Measurements from ENCODE around the gene SERPINE2. TPM values are rescaled to one million over a fixed set of nuclear protein-coding genes. Genes with fewer than 3 reads are reported as not detected.

SERPINE2 gene
- total and polyA plus RNA-seq, 4 donors: 4.2 to 61.4 (median 11.7) TPM

DNA sequence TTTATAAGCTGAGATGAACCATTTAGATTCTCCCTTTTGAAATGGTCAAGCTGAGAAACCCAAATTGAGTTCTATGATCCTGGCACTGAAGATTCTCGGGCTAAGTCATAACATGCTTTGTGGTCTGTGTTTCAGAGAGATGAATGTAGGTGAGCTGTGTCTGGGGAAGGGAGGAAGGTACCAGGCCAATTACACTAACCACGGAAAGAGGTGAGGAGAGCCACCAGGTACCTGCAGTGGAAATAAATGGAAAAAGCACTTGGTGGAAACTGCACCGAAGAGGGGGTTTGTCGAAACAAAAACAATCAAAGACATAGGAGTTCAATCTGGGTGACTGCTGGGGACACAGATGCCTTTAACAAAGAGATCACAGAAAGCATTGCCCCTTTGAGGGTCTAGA lies 82.8 kb downstream of the SERPINE2 start:
- DNase-seq: no peak
- Histone ChIP-seq H3K9me3 (ENCODE audit: control insufficient read depth in 4 of 4, insufficient read depth in 3 of 4, low read length in 3 of 4) (no peaks in the 10 kb centered on the region), H3K9ac (ENCODE audit: insufficient read depth in 1 of 2, low read length in 2 of 2) (peak overlapping the region in 1 of 2 donors; percentile 97), H3K4me1 (ENCODE audit: control insufficient read depth in 5 of 5, insufficient read depth in 5 of 5, low read length in 5 of 5) (peaks cover 4 to 48% (median 17%) of the 10 kb centered on the region in 5 donors), H3K4me3 (no peak overlapping the region), H3K27ac (ENCODE audit: low read depth in 1 of 2, low read length in 1 of 2) (no peak overlapping the region), H3K27me3 (ENCODE audit: control insufficient read depth in 3 of 3, insufficient read depth in 3 of 3, low read length in 2 of 3) (no peaks in the 10 kb centered on the region), H3K36me3 (ENCODE audit: control insufficient read depth in 4 of 4, insufficient read depth in 4 of 4, low read length in 4 of 4) (peaks cover 0 to 10% (median 4%) of the 10 kb centered on the region in 4 donors)
- WGBS, 2 donors: 85 to 90% methylated on average over 4 of the region's 4 CpGs
- TF ChIP-seq, protein P1, sequence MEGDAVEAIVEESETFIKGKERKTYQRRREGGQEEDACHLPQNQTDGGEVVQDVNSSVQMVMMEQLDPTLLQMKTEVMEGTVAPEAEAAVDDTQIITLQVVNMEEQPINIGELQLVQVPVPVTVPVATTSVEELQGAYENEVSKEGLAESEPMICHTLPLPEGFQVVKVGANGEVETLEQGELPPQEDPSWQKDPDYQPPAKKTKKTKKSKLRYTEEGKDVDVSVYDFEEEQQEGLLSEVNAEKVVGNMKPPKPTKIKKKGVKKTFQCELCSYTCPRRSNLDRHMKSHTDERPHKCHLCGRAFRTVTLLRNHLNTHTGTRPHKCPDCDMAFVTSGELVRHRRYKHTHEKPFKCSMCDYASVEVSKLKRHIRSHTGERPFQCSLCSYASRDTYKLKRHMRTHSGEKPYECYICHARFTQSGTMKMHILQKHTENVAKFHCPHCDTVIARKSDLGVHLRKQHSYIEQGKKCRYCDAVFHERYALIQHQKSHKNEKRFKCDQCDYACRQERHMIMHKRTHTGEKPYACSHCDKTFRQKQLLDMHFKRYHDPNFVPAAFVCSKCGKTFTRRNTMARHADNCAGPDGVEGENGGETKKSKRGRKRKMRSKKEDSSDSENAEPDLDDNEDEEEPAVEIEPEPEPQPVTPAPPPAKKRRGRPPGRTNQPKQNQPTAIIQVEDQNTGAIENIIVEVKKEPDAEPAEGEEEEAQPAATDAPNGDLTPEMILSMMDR (IDR thresholded peaks at IDR 0.05; ENCODE audit: control extremely low read depth, extremely low read depth): no peak
- ATAC-seq (ENCODE audit: insufficient read depth, low FRiP score): no peak

DNA sequence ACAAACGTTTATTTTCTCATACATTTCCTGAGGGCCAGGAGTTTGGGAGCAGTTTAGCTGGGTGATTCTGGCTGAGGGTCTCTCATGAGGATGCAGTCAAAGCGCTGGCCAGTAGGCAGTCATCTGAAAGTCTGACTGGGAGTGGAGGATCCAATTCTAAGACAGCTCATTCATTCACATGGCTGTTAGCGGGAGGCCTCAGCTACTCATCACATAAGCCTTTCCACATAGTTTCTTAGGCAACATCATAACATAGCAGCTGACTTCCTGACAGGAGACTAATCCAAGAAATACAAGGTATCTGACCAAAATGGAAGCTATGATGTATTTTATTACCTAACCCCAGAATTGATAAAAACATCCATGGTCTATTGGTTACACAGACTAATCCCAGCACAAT lies 84.7 kb downstream of the SERPINE2 start:
- Histone ChIP-seq H3K9me3 (ENCODE audit: control insufficient read depth in 4 of 4, insufficient read depth in 3 of 4, low read length in 3 of 4) (no peaks in the 10 kb centered on the region), H3K4me3 (no peak overlapping the region), H3K27me3 (ENCODE audit: control insufficient read depth in 3 of 3, insufficient read depth in 3 of 3, low read length in 2 of 3) (no peaks in the 10 kb centered on the region), H3K4me1 (ENCODE audit: control insufficient read depth in 5 of 5, insufficient read depth in 5 of 5, low read length in 5 of 5) (peaks cover 0 to 29% (median 7%) of the 10 kb centered on the region in 5 donors), H3K27ac (ENCODE audit: low read depth in 1 of 2, low read length in 1 of 2) (no peak overlapping the region), H3K36me3 (ENCODE audit: control insufficient read depth in 4 of 4, insufficient read depth in 4 of 4, low read length in 4 of 4) (peaks cover 0 to 3% (median 0%) of the 10 kb centered on the region in 4 donors), H3K9ac (ENCODE audit: insufficient read depth in 1 of 2, low read length in 2 of 2) (no peak overlapping the region)
- DNase-seq (peak in 1 of 3 donors; percentile 22), ATAC-seq (ENCODE audit: insufficient read depth, low FRiP score) (no peak)
- TF ChIP-seq, protein P1 (IDR thresholded peaks at IDR 0.05; ENCODE audit: control extremely low read depth, extremely low read depth): no peak
- 55 to 75% methylated on average over 3 of the region's 3 CpGs for WGBS, 2 donors

DNA sequence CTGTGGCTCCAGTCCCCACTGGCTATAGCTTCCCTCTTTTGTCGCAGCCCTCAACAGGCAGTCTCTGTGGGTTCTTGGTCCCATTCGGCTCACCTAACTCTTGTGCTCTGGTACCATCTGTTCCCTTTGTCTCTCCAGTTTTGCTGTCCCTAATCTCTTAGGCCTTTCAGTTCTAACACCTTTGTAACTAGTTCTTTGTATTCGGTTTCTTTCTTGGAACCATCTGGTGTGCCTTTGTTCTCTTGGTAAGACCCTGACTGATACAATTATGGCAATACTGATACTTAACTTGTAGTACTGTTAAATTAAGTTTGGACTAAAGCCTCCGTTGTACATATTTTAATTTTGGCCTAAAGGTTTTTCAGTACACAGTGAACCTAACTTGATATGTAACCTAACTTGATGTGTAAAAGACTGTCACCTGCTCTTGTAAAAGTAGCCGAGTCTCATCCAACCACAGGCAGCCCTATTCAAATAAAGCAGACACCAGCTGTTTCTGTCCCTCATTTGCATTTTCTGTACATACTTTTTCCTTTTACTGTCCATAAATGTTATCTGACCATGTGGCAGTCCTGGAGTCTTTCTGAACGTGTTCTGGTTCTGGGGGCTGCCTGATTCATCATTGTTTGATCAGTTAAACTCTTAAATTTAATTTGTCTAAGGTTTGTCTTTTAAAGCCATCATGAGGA lies 86.7 kb downstream of the SERPINE2 start:
- peaks cover 0 to 1% (median 0%) of the 10 kb centered on the region in 4 donors for H3K36me3 ChIP-seq (ENCODE audit: control insufficient read depth in 4 of 4, insufficient read depth in 4 of 4, low read length in 4 of 4)
- peaks cover 0 to 12% (median 0%) of the 10 kb centered on the region in 5 donors for H3K4me1 ChIP-seq (ENCODE audit: control insufficient read depth in 5 of 5, insufficient read depth in 5 of 5, low read length in 5 of 5)
- WGBS, 2 donors: 92% methylated on average over 6 of the region's 6 CpGs
- no peak overlapping the region for H3K27ac ChIP-seq (ENCODE audit: low read depth in 1 of 2, low read length in 1 of 2)
- no peak for ATAC-seq (ENCODE audit: insufficient read depth, low FRiP score)
- no peak overlapping the region for H3K4me3 ChIP-seq
- DNase-seq: no peak
- H3K9ac ChIP-seq (ENCODE audit: insufficient read depth in 1 of 2, low read length in 2 of 2): no peak overlapping the region
- no peaks in the 10 kb centered on the region for H3K27me3 ChIP-seq (ENCODE audit: control insufficient read depth in 3 of 3, insufficient read depth in 3 of 3, low read length in 2 of 3)
- no peaks in the 10 kb centered on the region for H3K9me3 ChIP-seq (ENCODE audit: control insufficient read depth in 4 of 4, insufficient read depth in 3 of 4, low read length in 3 of 4)
- TF ChIP-seq, protein P1 (IDR thresholded peaks at IDR 0.05; ENCODE audit: control extremely low read depth, extremely low read depth): no peak

Measured in lung (tissue), 12 donors.